HG02884 (cell line): Measurements from ENCODE around the gene SRRM3.
"Not testable (repeated sequence)": the region's sequence is repeated elsewhere in the genome, so short reads cannot be mapped to it uniquely, and the experiment has no call there.

Experiments used
- ATAC-seq: cut with Tn5 transposase; IDR thresholded peaks from one replicate; pipeline ENCODE4 v1.9.1; 2021; ENCODE audit warnings: mild to moderate bottlenecking, moderate library complexity; ENCODE audit not compliant: unreplicated experiment

The SRRM3 gene

GRCh38 chr7:76285604-76286374, 84.1 kb downstream of the SRRM3 start:
- ATAC-seq: no peak

- no peak for ATAC-seq
Measured at GRCh38 chr7:76286842-76287403, 85.2 kb downstream of the SRRM3 start.

DNA sequence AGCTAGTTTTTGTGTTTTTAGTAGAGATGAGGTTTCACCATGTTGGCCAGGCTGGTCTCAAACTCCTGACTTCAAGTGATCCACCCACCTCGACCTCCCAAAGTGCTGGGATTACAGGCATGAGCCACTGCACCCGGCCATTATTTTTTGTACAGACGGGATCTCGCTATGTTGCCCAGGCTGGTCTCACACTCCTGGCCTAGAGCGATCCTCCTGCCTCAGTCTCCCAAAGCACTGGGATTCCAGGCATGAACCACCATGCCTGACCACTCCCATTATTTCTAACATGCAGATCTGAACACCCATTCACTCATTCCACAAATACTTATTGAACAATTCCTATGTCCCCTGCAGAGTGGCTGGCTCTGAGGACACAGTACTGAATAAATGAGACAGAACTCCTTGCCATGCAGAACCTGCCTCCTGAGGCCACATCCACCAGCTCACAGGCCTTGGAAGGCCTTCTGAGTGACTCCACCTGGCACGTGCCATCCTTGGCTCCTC, 89.2 kb downstream of the SRRM3 start:
- ATAC-seq: not testable (repeated sequence)

GRCh38 chr7:76291351-76292212, 89.9 kb downstream of the SRRM3 start:
- peak; percentile 89 for ATAC-seq

GRCh38 chr7:76292213-76292573, 90.5 kb downstream of the SRRM3 start:
- ATAC-seq: no peak

DNA sequence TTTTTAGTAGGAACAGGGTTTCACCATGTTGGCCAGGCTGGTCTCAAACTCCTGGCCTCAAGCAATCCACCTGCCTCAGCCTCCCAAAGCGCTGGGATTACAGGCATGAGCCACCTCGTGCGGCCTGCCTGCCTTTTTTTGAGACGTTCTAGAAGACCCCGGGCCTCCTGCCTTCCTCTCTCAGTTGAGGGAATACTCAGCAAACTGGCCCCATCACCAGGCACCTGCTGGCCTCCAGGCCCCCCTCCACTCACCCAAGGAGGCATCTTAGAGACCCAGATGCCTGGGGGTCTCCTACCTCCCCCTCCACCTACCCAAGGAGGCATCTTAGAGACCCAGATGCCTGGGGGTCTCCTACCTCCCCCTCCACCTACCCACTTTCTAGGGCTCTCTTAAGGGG, 91.2 kb downstream of the SRRM3 start:
- not testable (repeated sequence) for ATAC-seq

DNA sequence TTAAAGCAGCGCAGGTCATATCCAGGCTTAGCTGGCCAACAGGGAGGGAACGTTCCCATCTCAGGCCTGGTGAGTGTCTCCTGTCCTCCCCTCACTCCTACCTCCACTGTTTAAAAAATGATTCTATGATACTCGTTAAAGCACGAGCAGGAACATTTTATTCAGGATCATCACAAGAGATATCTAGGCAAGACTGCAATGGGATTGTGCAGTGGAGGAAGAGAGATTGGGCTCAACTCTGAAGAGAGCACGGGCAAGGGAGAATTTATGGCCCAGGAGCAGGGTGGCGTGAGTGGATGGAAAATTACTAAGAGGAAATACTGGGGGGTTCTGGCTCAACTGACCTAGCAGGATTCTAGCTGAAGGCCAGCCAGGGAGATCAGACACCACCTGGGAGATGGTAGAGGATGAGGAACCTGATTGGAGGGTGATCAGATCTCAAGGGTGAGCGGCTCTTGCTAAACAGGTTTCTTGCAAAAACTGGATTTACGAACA, 91.8 kb downstream of the SRRM3 start:
- ATAC-seq: no peak

DNA sequence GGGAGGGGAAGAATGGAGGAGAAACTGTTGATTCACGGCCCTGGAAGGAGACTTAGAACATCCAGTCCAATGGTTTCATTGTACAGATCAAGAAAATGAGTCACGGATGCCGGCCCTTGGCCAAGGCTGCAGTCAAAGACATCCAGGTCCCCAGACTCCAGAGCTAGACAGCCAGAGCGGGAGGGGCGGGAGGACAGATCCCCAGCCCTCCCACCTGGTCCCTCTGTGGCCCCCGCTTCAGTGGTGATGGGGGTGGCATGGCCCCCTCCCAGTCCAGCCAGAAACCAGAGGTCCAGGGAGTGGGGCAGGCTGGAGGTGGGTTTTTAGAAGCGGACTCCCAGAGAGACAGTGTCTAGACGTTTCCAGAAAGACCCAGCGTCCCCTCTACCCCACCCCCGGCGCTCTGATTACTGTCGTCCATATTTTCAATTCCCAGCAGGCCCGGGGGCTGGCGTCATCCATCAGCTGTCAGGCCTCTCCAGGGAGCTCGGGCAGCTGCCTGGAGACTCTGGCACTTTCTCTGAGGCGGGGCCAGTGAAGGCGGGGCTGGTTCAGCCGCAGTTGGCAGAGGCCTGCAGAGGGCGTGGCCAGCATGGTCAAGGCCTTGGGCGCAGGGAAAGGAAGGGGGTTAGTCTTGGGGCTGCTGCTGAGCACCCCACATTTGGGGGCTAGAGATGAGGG, 92.8 kb downstream of the SRRM3 start:
- no peak for ATAC-seq

DNA sequence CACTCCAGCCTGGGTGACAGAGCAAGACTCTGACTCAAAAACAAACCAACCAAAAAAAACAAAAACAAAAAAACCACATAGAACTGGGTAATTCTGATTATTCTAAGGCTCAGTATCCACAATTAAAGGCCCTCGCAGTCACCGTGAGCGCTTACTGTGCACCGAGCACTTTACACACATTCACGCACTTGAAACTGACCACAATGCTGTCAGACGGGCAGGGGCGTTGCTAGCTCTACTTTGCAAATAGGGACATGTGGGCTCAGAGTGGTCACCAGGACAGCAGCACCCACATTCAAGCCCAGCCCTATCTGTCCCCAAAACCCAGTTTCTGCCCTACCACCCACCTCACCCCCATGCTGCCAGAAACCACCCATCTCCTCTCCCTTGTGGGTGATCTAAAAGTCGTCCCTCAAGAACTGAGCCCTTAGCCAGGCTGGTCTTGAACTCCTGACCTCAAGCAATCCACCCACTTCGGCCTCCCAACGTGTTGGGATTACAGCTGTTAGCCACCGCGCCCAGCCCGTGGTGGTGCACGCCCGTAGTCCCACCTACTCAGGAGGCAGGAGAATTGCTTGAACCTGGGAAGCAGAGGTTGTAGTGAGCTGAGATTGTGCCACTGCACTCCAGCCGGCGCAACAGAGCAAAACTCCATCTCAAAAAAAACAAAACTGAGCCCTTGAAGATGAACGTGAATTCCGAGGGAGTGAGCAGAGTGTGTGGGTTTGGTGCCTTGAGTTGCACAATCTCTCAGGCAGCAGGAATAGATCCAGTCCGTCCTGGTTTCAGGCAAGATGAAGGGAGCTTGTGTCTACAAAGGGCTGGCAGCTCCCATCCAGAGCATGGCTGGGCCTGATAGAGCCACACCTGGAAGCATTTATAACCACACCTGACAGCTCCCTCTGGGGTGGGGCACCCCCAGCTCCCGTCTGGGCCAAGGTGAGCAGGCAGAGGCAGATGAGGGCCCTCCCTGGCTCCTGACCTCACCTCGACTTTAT, 95.3 kb downstream of the SRRM3 start:
- no peak for ATAC-seq

DNA sequence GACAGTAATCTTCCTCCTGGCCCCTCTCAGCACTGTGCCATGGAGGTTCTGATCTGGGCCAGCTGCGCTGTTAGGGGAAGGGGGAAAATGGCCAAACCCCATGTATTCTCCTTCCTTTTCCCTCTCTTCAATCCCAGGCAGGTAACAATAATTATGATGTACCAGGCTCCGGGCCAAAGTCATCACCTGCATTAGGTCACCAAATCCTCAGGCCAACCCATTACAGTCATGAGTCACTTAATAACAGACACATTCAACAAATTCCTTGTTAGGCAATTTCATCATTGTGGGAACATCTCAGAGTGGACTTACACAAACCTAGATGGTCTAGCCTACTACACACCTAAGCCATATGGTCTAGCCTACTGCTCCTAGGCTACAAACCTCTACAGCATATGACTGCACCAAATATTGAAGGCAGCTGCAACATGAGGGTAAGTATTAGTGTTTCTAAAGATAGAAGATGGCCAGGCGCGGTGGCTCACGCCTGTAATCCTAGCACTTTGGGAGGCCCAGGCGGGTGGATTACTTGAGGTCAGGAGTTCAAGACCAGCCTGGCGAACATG, 98.6 kb downstream of the SRRM3 start:
- no peak for ATAC-seq

DNA sequence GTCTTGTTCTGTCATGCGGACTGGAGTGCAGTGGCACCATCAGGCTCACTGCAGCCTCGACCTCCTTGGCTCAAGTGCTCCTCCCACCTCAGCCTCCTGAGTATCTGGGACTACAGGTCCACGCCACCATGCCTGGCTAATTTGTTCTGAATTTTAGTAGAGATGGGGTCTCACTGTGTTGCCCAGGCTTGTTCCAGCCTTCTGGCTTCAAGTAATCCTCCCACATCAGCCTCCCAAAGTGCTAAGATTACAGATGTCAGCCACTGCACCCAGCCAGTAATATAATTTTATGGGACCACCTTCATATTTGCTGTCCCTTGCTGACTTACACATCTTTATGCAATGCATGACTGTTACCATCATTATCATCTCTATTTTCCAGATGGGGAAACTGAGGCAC, 99.3 kb downstream of the SRRM3 start:
- ATAC-seq: no peak

GRCh38 chr7:76302347-76303201, 100.9 kb downstream of the SRRM3 start, which contains the start of gene HSPB1:
TSS of gene HSPB1 (plus strand) at chr7:76302673. CDS start at chr7:76302713, 40 bp downstream.
- peak; percentile 56 for ATAC-seq

DNA sequence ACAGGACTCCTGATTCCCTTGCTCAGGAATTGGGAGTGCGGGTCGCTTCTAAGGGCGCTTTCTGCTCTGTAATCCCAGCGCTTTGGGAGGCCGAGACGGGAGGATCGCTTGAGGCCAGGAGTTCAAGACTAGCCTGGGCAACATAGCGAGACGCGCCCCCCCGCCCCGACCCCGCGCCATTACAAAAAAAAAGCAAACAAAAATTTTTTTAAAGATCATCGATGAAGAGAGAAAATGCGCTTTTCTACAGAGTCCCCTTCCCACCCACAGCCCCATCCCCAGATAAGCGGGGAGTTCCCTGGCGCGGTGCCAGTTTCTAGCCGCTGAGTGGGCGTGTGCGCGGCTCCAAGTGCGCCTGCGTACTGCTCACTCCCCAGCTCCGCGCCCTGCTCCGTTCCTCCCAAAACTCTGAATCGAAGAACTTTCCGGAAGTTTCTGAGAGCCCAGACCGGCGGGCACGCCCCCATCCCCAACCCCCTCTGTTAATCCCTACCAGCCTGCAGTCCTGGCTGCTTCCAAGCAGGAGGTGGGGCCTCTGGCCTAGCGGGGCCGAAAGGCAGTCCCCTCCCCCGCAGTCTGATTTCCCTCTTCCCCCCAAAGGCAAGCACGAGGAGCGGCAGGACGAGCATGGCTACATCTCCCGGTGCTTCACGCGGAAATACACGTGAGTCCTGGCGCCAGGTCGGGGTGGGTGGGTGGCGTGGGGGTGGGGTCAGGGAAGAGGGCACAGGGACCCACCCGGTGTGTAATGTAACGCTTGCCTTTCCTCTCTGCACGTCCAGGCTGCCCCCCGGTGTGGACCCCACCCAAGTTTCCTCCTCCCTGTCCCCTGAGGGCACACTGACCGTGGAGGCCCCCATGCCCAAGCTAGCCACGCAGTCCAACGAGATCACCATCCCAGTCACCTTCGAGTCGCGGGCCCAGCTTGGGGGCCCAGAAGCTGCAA, 101.8 kb downstream of the SRRM3 start:
- peak; percentile 55 for ATAC-seq

GRCh38 chr7:76304888-76305375, 103.2 kb downstream of the SRRM3 start:
- ATAC-seq: no peak

DNA sequence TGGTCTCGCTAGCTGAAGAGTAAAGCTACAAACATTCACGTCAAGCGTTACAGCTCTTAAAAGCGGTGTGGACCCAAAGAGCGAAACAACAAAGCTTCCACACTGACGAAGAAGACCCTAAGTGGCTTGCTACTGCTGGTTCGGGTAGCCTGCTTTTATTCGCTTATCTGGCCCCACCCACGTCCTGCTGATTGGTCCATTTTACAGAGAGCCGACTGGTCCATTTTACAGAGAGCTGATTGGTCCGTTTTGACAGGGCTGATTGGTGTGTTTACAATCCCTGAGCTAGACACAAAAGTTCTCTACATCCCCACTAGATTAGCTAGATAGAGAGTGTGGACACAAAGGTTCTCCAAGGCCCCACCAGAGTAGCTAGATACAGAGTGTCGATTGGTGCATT, 107.2 kb downstream of the SRRM3 start:
- not testable (repeated sequence) for ATAC-seq

DNA sequence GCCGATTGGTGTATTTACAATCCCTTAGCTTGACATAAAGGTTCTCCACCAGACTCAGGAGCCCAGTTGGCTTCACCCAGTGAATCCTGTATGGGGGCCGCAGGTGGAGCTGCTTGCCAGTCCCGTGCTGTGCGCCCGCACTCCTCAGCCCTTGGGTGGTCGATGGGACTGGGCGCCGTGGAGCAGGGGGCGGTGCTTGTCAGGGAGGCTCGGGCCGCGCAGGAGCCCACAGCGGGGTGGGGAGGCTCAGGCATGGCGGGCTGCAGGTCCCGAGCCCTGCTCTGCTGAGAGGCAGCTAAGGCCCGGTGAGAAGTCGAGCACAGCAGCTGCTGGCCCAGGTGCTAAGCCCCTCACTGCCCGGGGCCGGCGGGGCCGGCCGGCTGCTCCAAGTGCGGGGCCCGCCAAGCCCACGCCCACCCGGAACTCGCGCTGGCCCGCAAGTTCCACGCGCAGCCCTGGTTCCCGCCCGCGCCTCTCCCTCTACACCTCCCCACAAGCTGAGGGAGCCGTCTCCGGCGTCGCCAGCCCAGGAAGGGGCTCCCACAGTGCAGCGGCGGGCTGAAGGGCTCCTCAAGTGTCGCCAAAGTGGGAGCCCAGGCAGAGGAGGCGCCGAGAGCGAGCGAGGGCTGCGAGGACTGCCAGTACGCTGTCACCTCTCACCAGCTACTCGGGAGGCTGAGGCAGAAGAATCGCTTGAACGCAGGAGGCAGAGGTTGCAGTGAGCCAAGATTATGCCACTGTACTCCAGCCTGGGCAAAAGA, 107.8 kb downstream of the SRRM3 start:
- ATAC-seq: not testable (repeated sequence)
